IPS DF 6.9 (cell line): ENCODE results near the gene ATAD1.

ENCODE experiments used
- DNase-seq: peaks from one replicate; pipeline ENCODE4 v3.0.0-alpha.2; 2013; ENCODE audit warnings: low read depth, low spot score
- H3K27ac ChIP-seq: one replicate; pipeline ENCODE4 v1.5.1; 2013; ENCODE audit warnings: low read length, control low read depth
- H3K27me3 ChIP-seq: 2 replicates; pipeline ENCODE4 v1.6.1; 2013; ENCODE audit warnings: mild to moderate bottlenecking, low read length; ENCODE audit not compliant: control insufficient read depth, insufficient read depth
- H3K36me3 ChIP-seq: 2 replicates; pipeline ENCODE4 v1.6.1; 2013; ENCODE audit warnings: low read length; ENCODE audit not compliant: control insufficient read depth, insufficient read depth
- H3K4me1 ChIP-seq: 2 replicates; pipeline ENCODE4 v1.6.1; 2013; ENCODE audit warnings: low read length; ENCODE audit not compliant: control insufficient read depth, insufficient read depth
- H3K4me3 ChIP-seq: 2 replicates; pipeline ENCODE4 v1.5.1; 2013; ENCODE audit warnings: mild to moderate bottlenecking, low read length
- H3K9me3 ChIP-seq: 2 replicates; pipeline ENCODE4 v1.6.1; 2013; ENCODE audit warnings: low read length, inconsistent platforms; ENCODE audit not compliant: control insufficient read depth, insufficient read depth
- WGBS: extraction: QIAGEN DNeasy Blood & Tissue Kit; methylation state at CpG from one replicate; pipeline ENCODE4 v1.1.7; 2013; ENCODE audit warnings: mixed read lengths, missing lambda C conversion rate; ENCODE audit not compliant: insufficient read length, insufficient coverage; 5-methylcytosine and 5-hydroxymethylcytosine counted together

The ATAD1 gene

DNA sequence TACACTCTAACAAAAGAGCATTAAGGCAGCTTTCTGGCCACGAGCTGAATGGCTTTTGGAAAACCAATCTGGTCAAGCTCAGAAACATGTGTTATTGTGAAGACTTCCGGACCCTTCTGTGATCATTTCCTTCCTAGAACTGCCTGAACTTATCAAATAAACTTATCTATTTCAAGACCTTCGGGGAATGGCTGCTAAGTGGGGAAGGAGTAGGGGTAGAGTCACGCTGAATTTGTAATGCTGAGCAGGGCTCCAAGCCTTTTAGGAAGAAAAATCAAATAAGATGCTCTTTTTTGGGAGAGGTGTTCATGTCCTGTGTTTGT is 101.7 kb downstream of the ATAD1 start:
- no peaks in the 10 kb centered on the region for H3K36me3 ChIP-seq
- DNase-seq: no peak
- no peaks in the 10 kb centered on the region for H3K9me3 ChIP-seq
- no peaks in the 10 kb centered on the region for H3K4me1 ChIP-seq
- no peak overlapping the region for H3K27ac ChIP-seq
- no peak overlapping the region for H3K4me3 ChIP-seq
- no peaks in the 10 kb centered on the region; the same call in 1 of the 2 replicates for H3K27me3 ChIP-seq
- WGBS: no CpG with 5 or more reads among the region's 4 CpGs

DNA sequence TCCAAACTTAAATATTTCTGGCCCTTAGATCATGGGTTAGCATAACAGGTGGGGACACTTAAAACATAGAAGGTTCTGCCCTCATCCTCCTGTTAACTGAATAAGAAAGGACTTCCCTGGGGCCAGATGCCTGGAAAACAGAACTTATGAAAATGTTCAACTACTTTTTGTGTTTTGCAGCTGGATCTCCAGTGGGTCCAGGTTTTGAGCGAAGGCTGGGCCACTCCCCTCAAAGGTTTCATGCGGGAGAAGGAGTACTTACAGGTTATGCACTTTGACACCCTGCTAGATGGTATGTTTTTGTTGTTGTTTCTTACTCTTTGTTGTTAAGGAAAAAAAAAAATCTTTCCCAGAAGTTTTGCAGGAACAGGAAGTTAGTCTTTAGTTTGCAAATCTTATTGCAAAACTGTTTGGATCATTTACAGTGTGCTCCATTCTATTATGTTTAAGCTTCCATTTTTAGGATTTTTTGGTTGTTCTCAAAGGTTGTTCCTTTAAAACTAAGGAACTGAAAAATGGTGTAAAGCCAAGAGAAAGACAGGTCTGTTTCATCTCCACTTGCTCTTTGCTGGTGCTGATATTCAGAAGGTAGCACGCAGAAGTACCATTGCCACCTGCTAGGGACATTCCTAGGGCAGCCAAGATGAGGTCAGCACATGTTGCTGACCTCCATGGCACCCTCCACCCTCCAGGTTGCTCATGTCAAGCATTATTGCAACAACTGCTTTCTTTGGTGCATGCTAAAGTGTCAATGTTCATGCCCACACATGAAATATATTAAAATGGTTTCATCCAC is 102.3 kb downstream of the ATAD1 start:
- Histone ChIP-seq H3K27ac (no peak overlapping the region), H3K27me3 (no peaks in the 10 kb centered on the region; the same call in 1 of the 2 replicates), H3K36me3 (no peaks in the 10 kb centered on the region; the same call in 1 of the 2 replicates), H3K4me3 (no peak overlapping the region), H3K4me1 (no peaks in the 10 kb centered on the region), H3K9me3 (no peaks in the 10 kb centered on the region)
- WGBS: no CpG with 5 or more reads among the region's 3 CpGs
- no peak for DNase-seq

DNA sequence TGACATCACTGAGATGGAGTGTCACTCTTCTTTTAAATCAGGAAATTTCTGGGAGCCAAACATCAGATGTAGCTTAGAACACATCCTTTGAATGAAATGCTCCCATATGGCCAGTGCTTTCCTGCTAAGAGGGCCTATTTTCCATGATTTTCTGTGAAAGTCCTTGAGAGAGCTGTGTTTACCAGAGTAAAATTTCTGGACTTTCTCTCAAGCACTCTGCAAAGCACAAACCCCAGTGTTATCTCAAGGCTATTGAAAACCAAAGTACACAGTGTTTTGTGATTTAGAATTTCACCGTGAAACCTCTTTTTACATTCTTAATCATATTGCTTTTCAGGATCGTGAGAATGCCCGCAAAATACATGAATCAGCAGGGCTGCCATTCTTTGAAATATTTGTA is 104.3 kb downstream of the ATAD1 start:
- Histone ChIP-seq H3K36me3 (peaks cover 2% of the 10 kb centered on the region; the same call in 1 of the 2 replicates), H3K27me3 (no peaks in the 10 kb centered on the region; the same call in 1 of the 2 replicates), H3K4me3 (no peak overlapping the region), H3K27ac (no peak overlapping the region), H3K4me1 (no peaks in the 10 kb centered on the region), H3K9me3 (no peaks in the 10 kb centered on the region)
- no peak for DNase-seq
- no CpG with 5 or more reads among the region's 3 CpGs for WGBS

DNA sequence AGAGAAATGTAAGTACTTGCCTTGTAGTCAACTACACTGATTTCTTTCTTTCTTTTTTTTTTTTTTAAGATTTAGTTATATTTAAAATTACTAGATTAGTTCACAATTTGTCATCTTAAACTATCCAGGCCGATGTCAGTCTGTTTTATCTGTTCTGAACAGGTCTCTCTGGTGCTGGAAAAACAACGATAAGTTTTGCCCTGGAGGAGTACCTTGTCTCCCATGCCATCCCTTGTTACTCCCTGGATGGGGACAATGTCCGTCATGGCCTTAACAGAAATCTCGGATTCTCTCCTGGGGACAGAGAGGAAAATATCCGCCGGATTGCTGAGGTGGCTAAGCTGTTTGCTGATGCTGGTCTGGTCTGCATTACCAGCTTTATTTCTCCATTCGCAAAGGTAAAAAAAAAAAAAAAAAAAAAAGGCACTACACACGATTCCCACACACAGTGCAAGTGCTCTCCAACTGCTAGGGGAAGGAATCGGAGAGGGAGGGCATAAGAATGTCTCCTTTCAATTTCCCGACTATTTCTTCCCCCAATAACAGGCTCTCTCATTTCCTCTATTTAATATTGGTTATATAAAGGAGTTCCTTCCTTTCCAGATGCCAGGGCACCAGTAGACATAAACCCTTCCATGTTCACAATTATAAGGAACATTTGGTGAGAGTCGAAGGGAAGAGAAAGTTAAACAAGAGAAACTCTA is 105.0 kb downstream of the ATAD1 start:
- no peak for DNase-seq
- Histone ChIP-seq H3K9me3 (no peaks in the 10 kb centered on the region), H3K27ac (no peak overlapping the region), H3K36me3 (peaks cover 2% of the 10 kb centered on the region; the same call in 1 of the 2 replicates), H3K4me1 (no peaks in the 10 kb centered on the region), H3K27me3 (no peaks in the 10 kb centered on the region; the same call in 1 of the 2 replicates), H3K4me3 (no peak overlapping the region)
- WGBS: no CpG with 5 or more reads among the region's 11 CpGs

- no peaks in the 10 kb centered on the region for H3K4me1 ChIP-seq
- peaks cover 2% of the 10 kb centered on the region; the same call in 1 of the 2 replicates for H3K36me3 ChIP-seq
- DNase-seq: no peak
- H3K4me3 ChIP-seq: no peak overlapping the region
- no CpG with 5 or more reads among the region's 4 CpGs for WGBS
- H3K27ac ChIP-seq: no peak overlapping the region
- no peaks in the 10 kb centered on the region for H3K9me3 ChIP-seq
- no peaks in the 10 kb centered on the region for H3K27me3 ChIP-seq
Measured at GRCh38 chr10:87707254-87707653, 110.8 kb downstream of the ATAD1 start.

GRCh38 chr10:87706731-87707130 is 111.3 kb downstream of the ATAD1 start:
- H3K36me3 ChIP-seq: peaks cover 2% of the 10 kb centered on the region; the same call in 1 of the 2 replicates
- H3K4me3 ChIP-seq: no peak overlapping the region
- no peaks in the 10 kb centered on the region for H3K27me3 ChIP-seq
- DNase-seq: no peak
- H3K27ac ChIP-seq: no peak overlapping the region
- WGBS: no CpG with 5 or more reads among the region's 4 CpGs
- no peaks in the 10 kb centered on the region for H3K4me1 ChIP-seq
- no peaks in the 10 kb centered on the region for H3K9me3 ChIP-seq

- Histone ChIP-seq H3K9me3 (no peaks in the 10 kb centered on the region), H3K4me3 (no peak overlapping the region), H3K4me1 (no peaks in the 10 kb centered on the region), H3K27me3 (no peaks in the 10 kb centered on the region), H3K27ac (no peak overlapping the region), H3K36me3 (0 out of 2 replicates have a peak, but pooled peaks cover 2% of the 10 kb centered on the region)
- DNase-seq: no peak
Measured at GRCh38 chr10:87705339-87705738, 112.7 kb downstream of the ATAD1 start.

- no peak for DNase-seq
- H3K27ac ChIP-seq: no peak overlapping the region
- H3K4me3 ChIP-seq: no peak overlapping the region
- H3K27me3 ChIP-seq: no peaks in the 10 kb centered on the region
- H3K9me3 ChIP-seq: no peaks in the 10 kb centered on the region
- WGBS: no CpG with 5 or more reads among the region's 1 CpG
- no peaks in the 10 kb centered on the region for H3K4me1 ChIP-seq
- H3K36me3 ChIP-seq: no peaks in the 10 kb centered on the region
Measured at GRCh38 chr10:87703771-87704170, 114.3 kb downstream of the ATAD1 start.

DNA sequence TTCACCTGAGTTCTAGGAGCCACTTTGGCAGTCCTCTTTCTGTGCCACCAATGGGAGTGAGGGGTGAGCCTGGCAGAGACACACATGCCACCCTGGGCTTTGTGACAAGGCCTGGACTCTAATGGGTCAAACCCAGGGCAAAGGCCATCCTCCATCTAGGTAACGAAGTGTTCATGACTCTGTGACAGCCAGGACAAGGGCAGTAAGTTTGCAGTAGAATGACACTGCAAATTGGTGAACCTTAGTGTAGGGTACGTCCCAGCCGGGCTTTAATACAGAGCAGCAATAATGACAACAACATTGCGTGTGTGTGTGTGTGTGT is 115.1 kb downstream of the ATAD1 start:
- Histone ChIP-seq H3K4me3 (no peak overlapping the region), H3K36me3 (no peaks in the 10 kb centered on the region), H3K27ac (no peak overlapping the region), H3K9me3 (no peaks in the 10 kb centered on the region), H3K27me3 (no peaks in the 10 kb centered on the region), H3K4me1 (no peaks in the 10 kb centered on the region)
- DNase-seq: no peak
- no CpG with 5 or more reads among the region's 4 CpGs for WGBS

GRCh38 chr10:87702260-87702972 is 115.6 kb downstream of the ATAD1 start:
- Histone ChIP-seq H3K36me3 (no peaks in the 10 kb centered on the region), H3K4me1 (no peaks in the 10 kb centered on the region), H3K4me3 (no peak overlapping the region), H3K27me3 (no peaks in the 10 kb centered on the region), H3K27ac (no peak overlapping the region), H3K9me3 (no peaks in the 10 kb centered on the region)
- no peak for DNase-seq
- WGBS: no CpG with 5 or more reads among the region's 9 CpGs
